Nucleus accumbens (tissue), 56 donors: ENCODE measurements around the gene TSC2.

ENCODE experiments used
- DNase-seq, 56 donors: peaks; one replicate each; lab custom pipeline; 2025; lab: John Stamatoyannopoulos, UW

TSC2 gene

DNA sequence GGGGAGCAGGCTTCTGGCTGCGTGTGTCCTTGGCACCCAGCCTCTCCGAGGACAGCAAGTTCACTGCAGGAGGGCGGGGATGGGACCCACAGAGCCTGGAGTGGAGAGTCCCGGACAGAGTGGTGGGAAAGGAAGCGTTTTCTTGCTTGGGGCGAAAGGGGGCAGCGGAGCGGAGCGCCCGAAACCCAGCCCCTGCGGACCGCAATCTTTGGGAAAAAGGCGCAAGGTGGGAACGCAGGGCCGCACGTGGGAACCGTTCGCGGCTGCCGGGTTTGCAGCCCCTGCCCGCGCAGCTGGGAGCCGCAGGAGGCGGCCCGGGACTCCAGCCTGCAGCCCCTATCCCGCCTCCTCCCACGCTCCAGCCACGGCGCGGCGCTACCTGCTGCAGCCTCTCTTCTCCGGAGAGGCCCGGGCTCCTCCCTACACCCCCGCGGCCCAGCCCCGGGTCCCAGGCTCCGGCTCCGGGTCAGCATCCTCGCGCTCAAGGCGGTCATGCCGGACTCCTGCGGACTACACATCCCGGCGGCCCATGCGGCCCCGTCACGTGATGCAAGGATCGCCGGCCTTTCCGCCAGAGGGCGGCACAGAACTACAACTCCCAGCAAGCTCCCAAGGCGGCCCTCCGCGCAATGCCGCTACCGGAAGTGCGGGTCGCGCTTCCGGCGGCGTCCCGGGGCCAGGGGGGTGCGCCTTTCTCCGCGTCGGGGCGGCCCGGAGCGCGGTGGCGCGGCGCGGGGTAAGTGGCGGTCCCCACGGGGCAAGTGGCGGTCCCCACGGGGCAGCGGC, at the start of gene TSC2, which contains the start of gene NTHL1:
TSC2 (plus strand) TSS at position 656 of the 786 bp plus-strand sequence. CDS start 631 bp downstream, outside the sequence.
NTHL1 (minus strand) TSS at position 505 of the 786 bp plus-strand sequence; CDS start at position 494, 11 bp downstream.
- DNase-seq, result peak; percentile 62 to 98 (median 94)

- DNase-seq, result no peak
Measured at GRCh38 chr16:1998360-1998835, 49.4 kb upstream of the TSC2 start.

- no peak for DNase-seq
Measured at GRCh38 chr16:1998852-1999801, 48.7 kb upstream of the TSC2 start.

DNA sequence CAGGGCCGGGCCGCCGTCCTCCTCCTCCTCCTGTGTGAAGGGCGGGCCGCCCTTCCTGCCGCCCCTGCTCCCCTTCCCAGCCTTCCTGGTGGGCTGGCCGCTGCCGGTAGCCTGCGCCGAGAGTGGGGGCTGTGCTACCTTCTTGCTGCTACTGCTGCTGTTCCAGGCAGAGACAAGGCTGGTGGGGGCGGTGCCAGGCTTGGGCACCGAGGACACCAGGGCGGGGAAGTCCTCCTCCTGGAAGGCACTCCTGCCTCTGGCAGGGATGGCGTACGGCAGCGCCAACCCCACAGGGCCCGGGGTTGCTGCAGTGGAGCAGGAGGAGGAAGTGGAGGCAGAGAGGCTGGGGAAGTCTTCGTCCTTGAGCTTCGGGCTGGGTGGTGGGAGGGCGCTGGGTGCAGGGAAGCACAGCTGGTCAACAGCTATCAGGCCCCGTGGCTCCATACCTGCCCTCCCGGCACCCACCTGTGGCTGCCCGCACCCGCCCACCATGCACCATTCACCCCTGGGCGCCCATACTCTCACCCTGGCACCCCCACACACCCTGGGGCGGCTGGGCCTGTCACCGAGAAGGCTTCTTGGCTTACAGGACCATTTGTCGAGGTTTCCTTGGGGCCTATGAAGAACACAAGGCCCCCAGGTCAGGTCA, 47.8 kb upstream of the TSC2 start:
- DNase-seq, result peak in 2 of 56 donors; percentile 12 to 28

DNA sequence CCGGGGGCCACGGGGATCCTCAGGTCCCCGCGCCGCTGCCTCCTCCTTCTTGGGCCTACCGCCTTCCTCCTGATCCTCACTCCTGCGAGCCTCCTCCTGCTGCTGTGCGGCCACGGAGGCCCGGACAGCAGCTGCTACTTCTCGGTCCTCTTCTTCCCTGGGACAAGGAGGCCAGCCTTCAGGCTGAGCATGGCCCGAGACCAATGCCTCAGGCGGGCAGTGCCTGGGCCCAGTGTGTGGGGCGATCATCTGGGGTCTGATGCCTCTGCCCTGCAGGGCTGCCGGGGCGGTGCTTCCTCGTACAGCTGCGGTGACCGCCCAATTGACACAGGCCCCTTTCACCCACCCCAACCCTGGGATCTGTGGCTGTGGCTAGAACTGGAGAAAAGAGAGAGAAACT, 46.8 kb upstream of the TSC2 start:
- DNase-seq, result no peak

- no peak for DNase-seq
Measured at GRCh38 chr16:2001456-2002355, 46.1 kb upstream of the TSC2 start.

- DNase-seq, result no peak
Measured at GRCh38 chr16:2002406-2003230, 45.2 kb upstream of the TSC2 start.

GRCh38 chr16:2003231-2003826, 44.5 kb upstream of the TSC2 start:
- no peak for DNase-seq

- peak in 44 of 56 donors; percentile 12 to 83 (median 38) for DNase-seq
Measured at GRCh38 chr16:2003827-2004641, 43.8 kb upstream of the TSC2 start.

- no peak for DNase-seq
Measured at GRCh38 chr16:2004795-2005517, 42.8 kb upstream of the TSC2 start.

- DNase-seq, result peak in 1 of 56 donors; percentile 38
Measured at GRCh38 chr16:2005646-2006045, 42.1 kb upstream of the TSC2 start.

DNA sequence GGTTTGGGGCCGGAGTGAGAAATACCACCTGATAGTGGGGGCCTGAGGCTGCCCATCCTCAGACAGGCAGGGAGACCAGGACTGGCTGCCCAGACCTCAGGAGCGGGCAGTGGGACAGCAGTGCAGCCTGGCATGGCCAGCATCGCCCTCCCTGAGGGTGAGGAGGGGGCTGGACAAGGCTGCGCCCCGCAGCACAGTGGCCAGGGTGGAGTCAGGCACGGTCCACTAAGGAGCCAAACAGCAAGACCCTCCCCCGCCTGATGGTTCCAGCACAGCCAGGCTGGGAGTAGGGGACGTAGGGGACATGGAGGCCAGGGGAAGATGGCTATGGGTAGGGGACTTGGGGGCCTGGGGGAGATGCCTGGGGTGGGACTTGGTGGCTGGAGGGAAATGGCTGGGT, 41.5 kb upstream of the TSC2 start:
- no peak for DNase-seq

- DNase-seq, result no peak
Measured at GRCh38 chr16:2007081-2007836, 40.5 kb upstream of the TSC2 start.

DNA sequence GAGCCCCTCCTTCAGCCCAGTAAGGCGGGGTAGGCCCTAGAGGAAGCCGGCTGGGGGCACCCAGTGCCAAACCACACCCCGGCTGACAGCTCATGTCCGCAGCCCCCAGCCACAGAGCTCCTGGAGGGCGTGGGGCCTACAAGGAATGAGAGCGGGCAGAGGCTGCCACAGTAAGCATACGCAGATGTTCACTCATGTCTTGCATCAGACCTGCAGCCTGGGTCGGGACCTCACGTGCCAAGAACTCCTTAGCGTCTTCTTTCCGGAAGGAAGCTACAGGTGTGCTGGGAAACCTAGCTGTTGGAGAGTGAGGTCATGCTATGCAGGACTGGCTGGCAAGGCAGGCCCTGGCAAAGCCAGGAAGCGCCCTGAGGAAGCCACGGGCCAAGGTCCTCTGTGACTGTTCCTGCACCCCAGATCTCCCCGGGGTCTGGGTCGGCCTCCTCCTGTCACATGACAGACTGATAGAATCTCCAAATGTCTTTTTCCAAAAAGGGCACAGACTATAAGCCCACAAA, 39.7 kb upstream of the TSC2 start:
- no peak for DNase-seq

GRCh38 chr16:2008631-2009163, 39.1 kb upstream of the TSC2 start:
- no peak for DNase-seq
